HepG2 (cell line): ENCODE measurements around the gene CLDN11. TPM values are rescaled to one million over a fixed set of nuclear protein-coding genes. Genes with fewer than 3 reads are reported as not detected.

Experiments
- ATAC-seq: fragments of 200-7000 bp; cut with Tn5 transposase; 3 replicates; pipeline ENCODE4 v1.9.1; 2020; ENCODE audit warnings: mild to moderate bottlenecking, moderate library complexity
- BruUV-seq: library from RNA; stranded (reverse); fragments of 400-500 nt; replicated peaks from 2 replicates; lab custom pipeline; 2021; lab: Mats Ljungman, UMichigan
- CTCF ChIA-PET: fragments of 300-600 bp; formaldehyde crosslinking; extraction: SDS; loops from one replicate; lab custom pipeline; 2021; ENCODE audit warnings: low total read pairs, inconsistent platforms, low intra/inter-chr PET ratio; lab: Yijun Ruan, JAX
- POLR2A ChIA-PET: fragments of 350-600 bp; sonication (Branson Sonifier 250); formaldehyde crosslinking; loops from one replicate; lab custom pipeline; 2020; ENCODE audit warnings: antibody characterized with exemption, inconsistent platforms; lab: Yijun Ruan, JAX
- DNase-seq: peaks from one replicate; pipeline ENCODE4 v3.0.0-alpha.2; 2015; ENCODE audit warnings: low spot score
- FAIRE-seq: peaks from 3 replicates; lab custom pipeline; 2011; peaks lifted over from hg19 to GRCh38; lab: Jason Lieb, UNC
- H2AFZ ChIP-seq: one replicate; pipeline ENCODE4 v1.6.1; 2011; ENCODE audit warnings: low read length, inconsistent platforms
- H3K27ac ChIP-seq: fragments of 300-600 bp; 3 replicates; pipeline ENCODE4 v1.8.0; 2011; ENCODE audit warnings: mixed run types, mild to moderate bottlenecking, mixed read lengths, low read length, inconsistent platforms; ENCODE audit not compliant: insufficient read depth; ENCODE audit errors: extremely low read length
- H3K27me3 ChIP-seq, 2 experiments: fragments of 200-600 bp in 1 of 2; 2 replicates in 1 of 2; 3 replicates in 1 of 2; pipeline versions ENCODE4 v1.6.0 to v1.8.0; 2011; ENCODE audit warnings: low read length in 2 of 2, mild to moderate bottlenecking in 2 of 2, moderate library complexity in 2 of 2, inconsistent platforms in 1 of 2; ENCODE audit not compliant: insufficient read depth in 2 of 2, control insufficient read depth in 1 of 2
- H3K36me3 ChIP-seq, 2 experiments: fragments of 200-600 bp in 1 of 2; replicated peaks in 1 of 2; 2 replicates in 1 of 2; 3 replicates in 1 of 2; pipeline versions ENCODE4 v1.5.1 to v1.8.0; 2011; ENCODE audit warnings: low read length in 2 of 2, inconsistent platforms in 1 of 2; ENCODE audit not compliant: insufficient read depth in 2 of 2, control insufficient read depth in 1 of 2
- H3K4me1 ChIP-seq: 2 replicates; pipeline ENCODE4 v1.5.1; 2012; ENCODE audit warnings: low read length, inconsistent platforms; ENCODE audit not compliant: insufficient read depth
- H3K4me2 ChIP-seq: 2 replicates; pipeline ENCODE4 v1.6.0; 2011; ENCODE audit warnings: low read depth, low read length, inconsistent platforms
- H3K4me3 ChIP-seq, 3 experiments: fragments of 200-600 bp in 1 of 3; sonication (generic), shearing (Covaris generic) in 1 of 3; replicated peaks in 1 of 3; 2 replicates each; pipeline ENCODE4 v1.5.1; 2011 to 2016; ENCODE audit warnings: low read length in 3 of 3, inconsistent platforms in 2 of 3, low read depth in 2 of 3, mild to moderate bottlenecking in 2 of 3, control low read depth in 1 of 3, mixed read lengths in 1 of 3; ENCODE audit not compliant: insufficient read depth in 1 of 3
- H3K79me2 ChIP-seq: one replicate; pipeline ENCODE4 v1.6.1; 2011; ENCODE audit warnings: low read length, inconsistent platforms; ENCODE audit not compliant: insufficient read depth
- H3K9ac ChIP-seq: 2 replicates; pipeline ENCODE4 v1.6.0; 2011; ENCODE audit warnings: mild to moderate bottlenecking, low read depth, low read length, inconsistent platforms; ENCODE audit not compliant: insufficient read depth
- H3K9me3 ChIP-seq: 2 replicates; pipeline ENCODE4 v1.5.1; 2012; ENCODE audit warnings: mild to moderate bottlenecking, low read length
- H4K20me1 ChIP-seq: 2 replicates; pipeline ENCODE4 v1.6.0; 2011; ENCODE audit warnings: inconsistent platforms, mild to moderate bottlenecking, low read length, moderate library complexity; ENCODE audit not compliant: insufficient read depth
- CENPT ChIP-seq: sonication (generic); formaldehyde crosslinking; IDR thresholded peaks from 2 replicates; pipeline ENCODE4 v1.8.0; 2022; ENCODE audit warnings: low read depth, mild to moderate bottlenecking, moderate library complexity, missing genetic modification reagents
- ETS1 ChIP-seq: sonication (generic); formaldehyde crosslinking; IDR thresholded peaks from 2 replicates; pipeline ENCODE4 v1.4.0; 2020; ENCODE audit warnings: missing genetic modification reagents
- GATA4 ChIP-seq: sonication (generic); IDR thresholded peaks from 2 replicates; pipeline ENCODE4 v1.6.1; 2016; ENCODE audit warnings: antibody characterized with exemption, low read depth, borderline replicate concordance
- GTF3A ChIP-seq: sonication (generic); formaldehyde crosslinking; conservative IDR thresholded peaks from 2 replicates; pipeline ENCODE4 v1.4.0; 2020; ENCODE audit warnings: mild to moderate bottlenecking, missing genetic modification reagents
- HNF4A ChIP-seq: sonication (generic); formaldehyde crosslinking; IDR thresholded peaks from 2 replicates; pipeline ENCODE4 v1.4.0; 2020; ENCODE audit warnings: missing genetic modification reagents
- HNF4G ChIP-seq, 2 experiments: sonication (generic) in 1 of 2; formaldehyde crosslinking in 1 of 2; IDR thresholded peaks; 2 replicates each; pipeline versions ENCODE4 v1.4.0 to v1.6.1; 2011 to 2020; ENCODE audit warnings: borderline replicate concordance in 2 of 2, low read depth in 2 of 2, mild to moderate bottlenecking in 2 of 2, low read length in 1 of 2, missing genetic modification reagents in 1 of 2, moderate library complexity in 1 of 2
- HOXA5 ChIP-seq: sonication (generic); formaldehyde crosslinking; IDR thresholded peaks from 2 replicates; pipeline ENCODE4 v1.4.0; 2020; ENCODE audit warnings: missing genetic modification reagents
- KDM1A ChIP-seq: IDR thresholded peaks from 2 replicates; pipeline ENCODE4 v1.6.1; 2016; ENCODE audit warnings: missing compliant biosample characterization
- KLF16 ChIP-seq, 2 experiments: sonication (generic) in 1 of 2; formaldehyde crosslinking in 1 of 2; IDR thresholded peaks; 2 replicates each; pipeline versions ENCODE4 v1.6.1 to v1.8.0; 2016 to 2023; ENCODE audit warnings: missing genetic modification reagents in 2 of 2, missing compliant biosample characterization in 1 of 2
- MXD4 ChIP-seq: IDR thresholded peaks from 2 replicates; pipeline ENCODE4 v1.6.1; 2016; ENCODE audit warnings: mild to moderate bottlenecking, missing biosample characterization, missing genetic modification reagents
- NFATC3 ChIP-seq: sonication (generic); formaldehyde crosslinking; IDR thresholded peaks from 2 replicates; pipeline ENCODE4 v1.5.1; 2020; ENCODE audit warnings: mild to moderate bottlenecking, missing genetic modification reagents
- PHF8 ChIP-seq: sonication (generic); formaldehyde crosslinking; IDR thresholded peaks from 2 replicates; pipeline ENCODE4 v1.5.0; 2020; ENCODE audit warnings: missing genetic modification reagents
- POLR2AphosphoS2 ChIP-seq: IDR thresholded peaks from 2 replicates; pipeline ENCODE4 v1.6.1; 2011; ENCODE audit warnings: low read depth, low read length, improper control_type of control experiment
- RAD21 ChIP-seq: fragments of 450-650 bp; formaldehyde crosslinking; IDR thresholded peaks from 2 replicates; pipeline ENCODE4 v1.5.0; 2020; ENCODE audit warnings: mild to moderate bottlenecking
- RARA ChIP-seq: IDR thresholded peaks from 2 replicates; pipeline ENCODE4 v1.6.1; 2016; ENCODE audit warnings: missing genetic modification reagents, missing compliant biosample characterization
- UBTF ChIP-seq: sonication (generic); formaldehyde crosslinking; IDR thresholded peaks from 2 replicates; pipeline ENCODE4 v1.4.0; 2020; ENCODE audit warnings: mild to moderate bottlenecking, missing genetic modification reagents
- ZNF646 ChIP-seq: sonication (generic); formaldehyde crosslinking; IDR thresholded peaks from 2 replicates; pipeline ENCODE4 v1.9.0; 2021; ENCODE audit warnings: mild to moderate bottlenecking, missing genetic modification reagents
- WGBS: methylation state at CpG from one replicate; pipeline ENCODE4 v1.1.6; 2017; ENCODE audit warnings: low lambda C conversion rate; 5-methylcytosine and 5-hydroxymethylcytosine counted together
- in situ Hi-C: cut with HindIII; loops from 2 replicates; pipeline ENCODE4 v1.10.0; 2017; ENCODE audit warnings: low pct_unique_long_range_greater_than_20kb; ENCODE audit not compliant: extremely low pct_ligation_motif_present
- intact Hi-C: fragments of 100-400 bp; cut with micrococcal nuclease; formaldehyde crosslinking; loops from one replicate; pipeline ENCODE4 v1.10.0; 2022; ENCODE audit not compliant: unreplicated experiment
- polyA plus RNA-seq, 8 experiments: library from polyadenylated mRNA; depleted of rRNA in 3 of 8; stranded (reverse) in 7 of 8; unstranded in 1 of 8; fragments of >200 nt; fragmentation: Illumina TruSeq in 4 of 8; extraction: Trizol in 4 of 8; gene quantifications; 2 replicates each; pipeline versions ENCODE4 v1.2.1 to v1.2.3, GENCODE V29; 2011 to 2016; ENCODE audit warnings: low read depth in 4 of 8, missing spikeins in 1 of 8, mixed read lengths in 1 of 8; ENCODE audit not compliant: insufficient read depth in 1 of 8
- total RNA-seq, 5 experiments: library from RNA; depleted of rRNA; stranded (reverse); fragments of >200 nt; fragmentation: Illumina TruSeq; extraction: Trizol; gene quantifications; 2 replicates each; pipeline ENCODE4 v1.2.3, GENCODE V29; 2016; ENCODE audit warnings: low read depth in 1 of 5

The CLDN11 gene
- total and polyA plus RNA-seq, 2 of the 13 experiments (the other 11 are each of a cell fraction or from before 2014, with no cell fraction given): 4.2 to 4.9 TPM

- Histone ChIP-seq H4K20me1 (no peaks in the 10 kb centered on the region), H3K9ac (no peak overlapping the region), H3K27ac (no peak overlapping the region), H3K79me2 (no peaks in the 10 kb centered on the region), H3K4me2 (no peak overlapping the region), H3K27me3 (no peaks in the 10 kb centered on the region), H3K36me3 (no peaks in the 10 kb centered on the region; a peak in 1 of 5 replicates), H2AFZ (no peak overlapping the region), H3K4me1 (no peaks in the 10 kb centered on the region), H3K4me3 (no peak overlapping the region), H3K9me3 (no peaks in the 10 kb centered on the region)
- ChIA-PET CTCF (no interaction called here), POLR2A (no interaction called here)
- WGBS: 90% methylated on average over 6 of the region's 6 CpGs
- no TSS peak for BruUV-seq
- ATAC-seq (no peak), FAIRE-seq (no peak), DNase-seq (no peak)
- intact Hi-C loops (no loop called here), in situ Hi-C loops (no loop called here)
- TF ChIP-seq RARA (CRISPR knock-in tag): no peak
- TF ChIP-seq KDM1A: no peak
- no peak for TF ChIP-seq GATA4
- TF ChIP-seq HNF4A: no peak
- TF ChIP-seq PHF8 (CRISPR knock-in tag): no peak
- no peak for TF ChIP-seq HOXA5
- no peak for TF ChIP-seq HNF4G (IDR thresholded peaks at IDR 0.05; ENCODE audit: borderline replicate concordance, low read depth, low read length)
- no peak for TF ChIP-seq HNF4G (CRISPR knock-in tag; IDR thresholded peaks at IDR 0.05; ENCODE audit: borderline replicate concordance, low read depth)
- no peak for TF ChIP-seq ZNF646 (CRISPR knock-in tag)
- no peak for TF ChIP-seq KLF16 (CRISPR knock-in tag; IDR thresholded peaks at IDR 0.05)
- TF ChIP-seq ETS1: no peak
- TF ChIP-seq MXD4: no peak
- no peak for TF ChIP-seq GTF3A (CRISPR knock-in tag)
- TF ChIP-seq POLR2AphosphoS2: no peak
- no peak for TF ChIP-seq NFATC3 (CRISPR knock-in tag)
- TF ChIP-seq UBTF: no peak
- TF ChIP-seq RAD21 (CRISPR knock-in tag): no peak
- TF ChIP-seq CENPT (CRISPR knock-in tag): no peak
Measured at GRCh38 chr3:170397685-170398084, 21.0 kb upstream of the CLDN11 start.
